Pancreas (tissue), 10 donors: ENCODE measurements around the gene FRMPD4. TPM values are rescaled to one million over a fixed set of nuclear protein-coding genes. Genes with fewer than 3 reads are reported as not detected.

Source experiments
- ATAC-seq, 4 donors: fragments of 200-7000 bp; cut with Tn5 transposase; one replicate each; pipeline versions ENCODE4 v1.8.0 to v1.9.1; 2020; ENCODE audit warnings: mild to moderate bottlenecking in 4 of 4, moderate library complexity in 4 of 4
- DNase-seq, 6 donors: peaks; one replicate each; pipeline ENCODE4 v3.0.0-alpha.2; 2020
- FAIRE-seq: peaks from 2 replicates; lab custom pipeline; 2012; peaks lifted over from hg19 to GRCh38; lab: Jason Lieb, UNC
- H3K27ac ChIP-seq, 4 donors: fragments of 200-600 bp; sonication (generic); 1 replicate in 3 of 4; 2 replicates in 1 of 4; pipeline versions ENCODE4 v1.5.0 to v1.8.0; 2020
- H3K27me3 ChIP-seq, 4 donors: fragments of 200-600 bp; one replicate each; pipeline ENCODE4 v1.8.0; 2021
- H3K36me3 ChIP-seq, 3 donors: fragments of 200-600 bp; sonication (generic) in 1 of 3; one replicate each; pipeline versions ENCODE4 v1.5.0 to v1.8.0; 2020 to 2021
- H3K4me1 ChIP-seq, 3 donors: fragments of 200-600 bp; one replicate each; pipeline ENCODE4 v1.8.0; 2021
- H3K4me3 ChIP-seq, 4 donors: fragments of 200-600 bp; sonication (generic) in 2 of 4; one replicate each; pipeline versions ENCODE4 v1.5.0 to v1.8.0; 2020 to 2021
- H3K9me3 ChIP-seq, 4 donors: fragments of 200-600 bp; one replicate each; pipeline ENCODE4 v1.8.0; 2021
- CTCF ChIP-seq, 4 donors: fragments of 200-600 bp; sonication (generic) in 3 of 4; IDR thresholded peaks; one replicate each; pipeline versions ENCODE4 v1.5.0 to v1.8.0; 2021; ENCODE audit warnings: antibody characterized with exemption in 4 of 4
- WGBS, 2 donors: extraction: QIAGEN DNeasy Blood & Tissue Kit; methylation state at CpG; one replicate each; pipeline ENCODE4 v1.1.7; 2013; 5-methylcytosine and 5-hydroxymethylcytosine counted together
- intact Hi-C, 3 donors: fragments of 100-400 bp; cut with DNase I; formaldehyde crosslinking; loops; one replicate each; pipeline versions ENCODE4 v1.11.1 to v1.14.2; 2022
- polyA plus RNA-seq, 2 donors: library from polyadenylated mRNA; stranded (reverse); fragments of 200-250 nt; gene quantifications; one replicate each; pipeline ENCODE4 v1.2.3, GENCODE V29; 2013
- total RNA-seq, 6 donors: library from RNA; stranded (reverse); fragmentation: NEBNext Ultra II Directional in 4 of 6; extraction: Animal tissue kit (Norgen Biotek cat#: 25700) in 4 of 6; gene quantifications; one replicate each; pipeline versions ENCODE4 v1.2.1 to v1.2.4, GENCODE V29; 2021 to 2023
- donor health status: healthy with polysubstance abuse.
- donor health status: DM: no; HTN: no; CAD: no; lungs with moderate emphysema.
- donor health status: DM: no; HTN: no; CAD: no.
- donor health status: control.
- donor health status: control.
- donor health status: Bipolar disorder and iron deficiency.
- donor health status: DM: yes; HTN: yes; CAD: no.
- donor health status: DM: no; HTN: no; CAD: no.
- donor health status: DM: no; HTN: no; CAD: no.
- donor health status: DM: yes; HTN: yes; CAD: no.

Gene FRMPD4
- total and polyA plus RNA-seq, 8 donors = 0.03 to 0.23 (median 0.06) TPM; not detected in 1

- FAIRE-seq (no peak), DNase-seq (peak in 4 of 6 donors; percentile 22 to 45 (median 26)), ATAC-seq (peak; percentile 79 to 91 (median 87))
- H3K36me3 ChIP-seq = no peaks in the 10 kb centered on the region
- no peaks in the 10 kb centered on the region for H3K4me1 ChIP-seq
- H3K4me3 ChIP-seq = no peak overlapping the region
- 17 to 19% methylated on average over 1 of the region's 1 CpG for WGBS, 2 donors
- no peak overlapping the region for H3K27ac ChIP-seq
- no peak for TF ChIP-seq CTCF (IDR thresholded peaks at IDR 0.05)
- H3K27me3 ChIP-seq = no peaks in the 10 kb centered on the region
- H3K9me3 ChIP-seq = no peaks in the 10 kb centered on the region
- intact Hi-C loops = no loop called here
These were observed 613.6 kb downstream of the FRMPD4 start for GRCh38 chrX:12751887-12752286.

- WGBS, 2 donors = 64 to 79% methylated on average over 2 of the region's 2 CpGs
- FAIRE-seq = no peak
These were observed 615.1 kb downstream of the FRMPD4 start for GRCh38 chrX:12753366-12753765.

DNA sequence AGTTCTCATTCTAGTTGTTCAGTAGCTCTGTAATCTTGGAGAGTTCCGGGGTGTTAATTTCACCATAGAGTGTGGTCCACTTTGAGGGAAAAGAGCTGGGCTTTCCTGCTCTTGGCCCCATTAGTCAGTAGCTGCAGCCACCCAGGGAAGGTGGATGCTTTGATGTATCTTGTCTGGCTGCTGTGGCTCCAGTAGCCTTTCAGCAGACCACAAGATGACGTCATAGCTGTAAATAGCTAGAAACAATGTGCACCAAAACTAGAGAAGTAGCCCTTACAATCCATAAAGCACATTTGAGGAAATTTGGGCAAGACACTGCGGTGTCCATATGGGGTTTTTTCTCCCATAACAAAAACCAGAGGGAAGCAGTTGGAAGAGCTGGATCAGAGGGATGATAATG lies 620.0 kb downstream of the FRMPD4 start:
- ATAC-seq (no peak), FAIRE-seq (no peak), DNase-seq (no peak)
- WGBS, 2 donors = 61 to 70% methylated on average over 3 of the region's 3 CpGs
- Histone ChIP-seq H3K9me3 (no peaks in the 10 kb centered on the region), H3K27me3 (peaks cover 0 to 5% (median 0%) of the 10 kb centered on the region in 4 donors), H3K36me3 (no peaks in the 10 kb centered on the region), H3K4me3 (no peak overlapping the region), H3K27ac (no peak overlapping the region), H3K4me1 (no peaks in the 10 kb centered on the region)
- TF ChIP-seq CTCF (IDR thresholded peaks at IDR 0.05) = no peak
- intact Hi-C loops = no loop called here

More at GRCh38 chrX:12753366-12753765, 615.1 kb downstream of the FRMPD4 start:
- ATAC-seq (no peak), DNase-seq (no peak)
- Histone ChIP-seq H3K27ac (no peak overlapping the region), H3K9me3 (no peaks in the 10 kb centered on the region), H3K36me3 (no peaks in the 10 kb centered on the region), H3K4me3 (no peak overlapping the region), H3K27me3 (no peaks in the 10 kb centered on the region), H3K4me1 (no peaks in the 10 kb centered on the region)
- intact Hi-C loops = no loop called here
- TF ChIP-seq CTCF (IDR thresholded peaks at IDR 0.05) = no peak

GRCh38 chrX:12767856-12768255 lies 629.6 kb downstream of the FRMPD4 start:
- Histone ChIP-seq H3K4me3 (no peak overlapping the region), H3K36me3 (no peaks in the 10 kb centered on the region), H3K27ac (no peak overlapping the region), H3K9me3 (no peaks in the 10 kb centered on the region), H3K4me1 (no peaks in the 10 kb centered on the region), H3K27me3 (peaks cover 0 to 14% (median 0%) of the 10 kb centered on the region in 4 donors)
- ATAC-seq = no peak
- FAIRE-seq = no peak
- 16 to 29% methylated on average over 2 of the region's 2 CpGs for WGBS, 2 donors
- no peak for TF ChIP-seq CTCF (IDR thresholded peaks at IDR 0.05)
- DNase-seq = no peak
- intact Hi-C loops = no loop called here

DNA sequence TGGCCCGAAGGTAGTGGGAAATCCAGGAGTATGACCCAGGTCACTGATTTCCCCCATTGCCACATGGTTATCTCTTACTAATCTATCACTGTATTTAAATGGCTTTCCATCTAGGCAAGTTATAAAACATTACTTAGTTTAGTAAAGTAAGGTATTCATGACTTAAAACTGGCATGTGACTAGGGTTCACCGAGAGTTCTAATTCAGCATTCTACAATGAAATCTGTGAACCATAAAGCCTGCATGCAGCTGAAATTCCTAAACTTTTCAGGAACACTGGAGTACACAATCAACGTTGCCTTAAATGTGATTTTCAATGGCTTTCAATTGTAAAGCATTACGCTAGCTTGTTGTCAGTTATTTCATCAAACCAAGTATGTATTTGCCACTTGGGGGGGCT lies 630.2 kb downstream of the FRMPD4 start:
- H3K27me3 ChIP-seq = peaks cover 0 to 12% (median 0%) of the 10 kb centered on the region in 4 donors
- ATAC-seq = no peak
- no peaks in the 10 kb centered on the region for H3K9me3 ChIP-seq
- 78 to 83% methylated on average over 4 of the region's 4 CpGs for WGBS, 2 donors
- H3K4me3 ChIP-seq = no peak overlapping the region
- H3K36me3 ChIP-seq = no peaks in the 10 kb centered on the region
- no peaks in the 10 kb centered on the region for H3K4me1 ChIP-seq
- no peak for TF ChIP-seq CTCF (IDR thresholded peaks at IDR 0.05)
- no peak overlapping the region for H3K27ac ChIP-seq
- FAIRE-seq = no peak
- no peak for DNase-seq
- intact Hi-C loops = no loop called here
